NB4 (cell line): ENCODE data around the gene IP6K2.

Experiments
- DNase-seq: peaks from one replicate; pipeline ENCODE4 v3.0.0; 2010; ENCODE audit warnings: low read depth
- H3K4me3 ChIP-seq: one replicate; pipeline ENCODE4 v1.5.1; 2011; ENCODE audit warnings: mild to moderate bottlenecking, low read depth, low read length, moderate library complexity
- CTCF ChIP-seq: IDR thresholded peaks from one replicate; pipeline ENCODE4 v1.5.1; 2012; ENCODE audit warnings: low read depth, low read length
- MYC ChIP-seq: IDR thresholded peaks from 2 replicates; pipeline ENCODE4 v1.6.1; 2011; ENCODE audit warnings: low read depth, low read length
- POLR2A ChIP-seq: IDR thresholded peaks from 2 replicates; pipeline ENCODE4 v1.6.1; 2011; ENCODE audit warnings: mild to moderate bottlenecking; ENCODE audit not compliant: insufficient read length; ENCODE audit errors: extremely low read depth
- TF ChIP-seq, protein P1 (sequence below): IDR thresholded peaks from 2 replicates; pipeline ENCODE4 v1.6.1; 2011; ENCODE audit warnings: low read depth, low read length

Gene IP6K2

DNA sequence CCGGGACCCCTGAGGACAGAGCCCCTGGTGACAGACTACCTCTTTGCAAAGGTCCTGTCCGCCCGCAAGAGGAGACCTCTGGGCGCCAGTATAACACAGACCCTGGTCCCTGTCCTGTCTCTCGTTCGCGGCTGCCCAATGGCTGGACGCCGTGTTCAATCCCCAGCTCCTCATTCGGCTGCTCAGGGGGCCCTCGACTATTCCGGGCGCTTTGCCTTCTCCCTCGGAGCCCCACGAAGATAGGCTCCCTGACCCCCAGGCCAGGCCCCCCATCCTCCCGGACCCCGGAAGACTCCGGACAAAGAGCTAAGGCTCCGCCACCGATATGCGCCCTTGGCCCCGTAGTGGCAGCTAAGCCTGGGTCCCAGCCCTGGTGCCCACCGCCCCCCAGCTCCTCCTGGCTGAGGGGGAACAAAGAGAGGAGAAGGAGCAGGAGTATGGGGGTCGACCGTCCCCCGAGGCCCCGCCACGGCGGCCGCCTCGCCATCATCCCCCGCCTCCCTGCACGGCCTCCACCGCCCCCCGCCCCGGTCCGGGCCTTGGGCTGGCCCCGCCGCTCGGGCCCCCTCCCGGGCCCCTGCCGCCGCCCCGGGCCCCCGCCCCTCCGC lies 54.8 kb downstream of the IP6K2 start:
- no peak overlapping the region for H3K4me3 ChIP-seq
- no peak for DNase-seq
- no peak for TF ChIP-seq MYC
- TF ChIP-seq, protein P1, sequence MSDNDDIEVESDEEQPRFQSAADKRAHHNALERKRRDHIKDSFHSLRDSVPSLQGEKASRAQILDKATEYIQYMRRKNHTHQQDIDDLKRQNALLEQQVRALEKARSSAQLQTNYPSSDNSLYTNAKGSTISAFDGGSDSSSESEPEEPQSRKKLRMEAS, result no peak
- TF ChIP-seq POLR2A, result no peak
- TF ChIP-seq CTCF, result no peak

- DNase-seq, result peak; percentile 77
- H3K4me3 ChIP-seq, result peak overlapping the region; percentile 38
- no peak for TF ChIP-seq CTCF
- TF ChIP-seq MYC, result peak; percentile 51
- TF ChIP-seq, protein P1, result peak; percentile 80; the same call in 1 of the 2 replicates
Observed at GRCh38 chr3:48661501-48662144, 55.4 kb downstream of the IP6K2 start.

DNA sequence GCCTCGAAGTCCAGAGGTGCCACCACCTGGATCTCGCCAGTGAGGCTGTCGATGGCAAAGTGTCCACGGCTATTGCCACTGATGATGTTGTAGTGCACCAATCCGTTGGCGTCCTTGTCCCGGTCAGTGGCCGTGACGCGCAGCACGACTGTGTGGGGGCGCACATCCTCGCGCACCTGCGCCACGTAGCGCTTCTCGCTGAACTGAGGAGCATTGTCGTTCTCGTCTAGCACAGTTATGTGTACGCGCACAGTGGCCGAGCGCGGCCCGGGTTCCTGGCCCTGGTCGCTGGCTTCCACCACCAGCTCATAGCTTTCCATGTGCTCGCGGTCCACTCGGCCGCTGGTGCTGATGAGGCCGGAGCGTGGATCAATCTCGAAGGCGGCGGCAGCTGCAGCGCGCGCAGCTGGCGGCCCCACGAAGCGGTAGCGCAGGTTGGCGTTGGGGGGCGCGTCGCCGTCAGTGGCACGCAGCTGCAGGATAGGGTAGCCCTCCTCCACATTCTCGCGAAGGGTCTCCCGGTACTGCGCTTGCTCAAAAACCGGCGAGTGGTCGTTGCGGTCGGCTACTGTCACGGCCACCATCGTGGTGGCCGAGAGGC lies 56.1 kb downstream of the IP6K2 start:
- TF ChIP-seq, protein P1, result no peak
- TF ChIP-seq POLR2A (no peak), MYC (no peak), CTCF (no peak)
- no peak for DNase-seq
- peak overlapping the region; percentile 38 for H3K4me3 ChIP-seq

- TF ChIP-seq CTCF (no peak), POLR2A (no peak), MYC (no peak)
- TF ChIP-seq, protein P1, result no peak
- H3K4me3 ChIP-seq, result no peak overlapping the region
- no peak for DNase-seq
Observed at GRCh38 chr3:48656841-48657281, 60.2 kb downstream of the IP6K2 start.

- DNase-seq, result peak; percentile 78
- TF ChIP-seq CTCF, result peak; percentile 58
- TF ChIP-seq POLR2A, result no peak
Observed at GRCh38 chr3:48656061-48656840, 60.8 kb downstream of the IP6K2 start.

More at GRCh38 chr3:48656061-48656840, 60.8 kb downstream of the IP6K2 start:
- H3K4me3 ChIP-seq, result no peak overlapping the region
